NCI-H82 treated with DMSO at 0.1 percent for 48 hours (cell line): ENCODE results near the gene SLC13A3.

Source experiments
- DNase-seq: peaks from one replicate; lab custom pipeline; 2025; ENCODE audit not compliant: unreplicated experiment; lab: John Stamatoyannopoulos, UW

The SLC13A3 gene

DNA sequence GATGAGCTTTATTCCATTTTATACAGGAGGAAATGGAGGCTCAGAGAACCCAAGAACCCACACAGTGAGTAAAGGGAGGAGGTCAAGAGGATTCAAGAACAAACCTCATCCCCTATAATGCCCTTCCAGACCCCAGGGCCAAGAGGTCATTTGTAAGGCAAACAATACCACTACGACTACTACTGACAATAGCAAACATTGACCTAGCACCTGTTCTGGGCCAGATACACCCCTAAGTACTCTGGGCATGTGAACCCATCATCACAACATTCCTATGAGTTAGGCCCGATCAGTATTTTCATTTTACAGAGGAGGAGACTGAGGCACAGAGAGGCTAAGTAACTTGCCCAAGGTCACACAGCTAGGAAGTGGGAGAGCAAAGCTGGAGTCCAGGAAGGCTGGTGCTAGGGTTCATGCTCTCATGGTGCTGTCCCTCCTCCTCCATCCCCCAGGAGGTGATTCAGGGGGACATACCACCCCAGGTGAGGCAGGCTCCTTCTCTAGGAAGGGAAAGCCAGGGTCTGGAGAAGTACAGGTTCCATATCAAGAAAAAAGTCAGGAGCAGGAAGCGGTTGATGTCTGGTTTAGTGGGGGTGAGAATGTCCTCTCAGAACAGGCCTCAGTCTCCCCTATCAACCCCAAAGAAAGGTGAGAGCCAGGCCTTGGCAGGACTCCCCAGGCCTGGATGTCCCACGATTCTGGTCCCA is 13.7 kb downstream of the SLC13A3 start:
- DNase-seq, result no peak

DNA sequence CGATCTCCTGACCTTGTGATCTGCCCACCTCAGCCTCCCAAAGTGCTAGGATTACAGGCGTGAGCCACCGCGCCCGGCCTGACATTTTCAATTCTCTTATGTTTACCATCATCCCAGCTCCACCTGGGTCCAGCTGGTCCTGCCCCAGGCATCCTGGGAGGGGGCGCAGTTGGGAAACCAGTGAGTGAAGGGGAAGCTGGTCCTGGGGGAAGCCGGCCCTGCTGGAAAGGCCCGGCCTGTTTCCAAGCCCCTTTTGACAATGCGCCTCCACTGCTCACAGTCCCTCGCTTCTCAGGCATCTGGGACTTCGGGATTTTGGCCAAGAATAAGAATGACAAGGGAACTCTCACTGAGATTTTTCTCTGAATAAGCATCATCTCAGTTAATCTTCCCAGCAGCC is 14.2 kb downstream of the SLC13A3 start:
- DNase-seq, result no peak

DNA sequence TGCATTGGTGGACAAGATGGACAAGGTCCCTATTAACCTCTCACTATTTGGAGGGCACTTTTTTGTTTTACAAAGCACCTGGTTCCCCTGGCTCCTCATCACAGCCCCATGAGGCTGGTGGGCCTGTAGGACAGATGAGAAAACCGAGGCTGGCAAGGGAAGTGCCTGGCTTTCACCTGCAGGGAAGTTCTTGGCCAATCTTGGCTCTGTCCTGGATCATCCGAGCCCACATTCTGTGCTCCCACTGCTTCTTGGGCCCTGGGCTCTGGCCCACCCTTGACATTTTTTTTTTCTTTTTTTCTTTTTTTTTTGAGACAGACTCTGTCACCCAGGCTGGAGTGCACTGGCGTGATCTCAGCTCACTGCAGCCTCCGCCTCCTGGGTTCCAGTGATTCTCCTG is 14.7 kb downstream of the SLC13A3 start:
- no peak for DNase-seq

DNA sequence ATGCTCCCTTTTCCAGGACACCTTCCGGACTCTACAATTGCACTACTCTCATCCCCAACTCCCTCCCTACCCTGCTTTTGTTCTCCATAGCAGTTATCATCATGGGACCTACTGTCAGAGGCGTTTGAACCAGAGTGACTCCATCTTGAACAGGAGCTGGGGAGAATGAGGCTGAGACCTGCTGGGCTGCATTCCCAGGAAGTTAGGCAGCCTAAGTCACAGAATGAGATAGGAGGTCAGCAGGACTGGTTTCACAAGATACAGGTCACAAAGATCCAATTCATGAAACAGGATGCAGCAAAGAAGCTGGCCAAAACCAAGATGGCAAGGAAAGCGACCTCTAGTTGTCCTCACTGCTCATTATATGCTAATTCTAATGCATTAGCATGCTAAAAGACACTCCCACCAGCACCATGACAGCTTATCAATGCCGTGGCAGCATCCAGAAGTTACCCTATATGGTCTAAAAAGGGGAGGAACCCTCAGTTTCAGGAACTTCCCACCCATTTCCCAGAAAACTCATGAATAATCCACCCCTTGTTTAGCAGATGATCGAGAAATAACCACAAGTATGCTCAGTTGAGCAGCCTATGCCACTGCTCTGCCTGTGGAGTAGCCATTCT is 15.6 kb downstream of the SLC13A3 start:
- DNase-seq, result no peak

DNA sequence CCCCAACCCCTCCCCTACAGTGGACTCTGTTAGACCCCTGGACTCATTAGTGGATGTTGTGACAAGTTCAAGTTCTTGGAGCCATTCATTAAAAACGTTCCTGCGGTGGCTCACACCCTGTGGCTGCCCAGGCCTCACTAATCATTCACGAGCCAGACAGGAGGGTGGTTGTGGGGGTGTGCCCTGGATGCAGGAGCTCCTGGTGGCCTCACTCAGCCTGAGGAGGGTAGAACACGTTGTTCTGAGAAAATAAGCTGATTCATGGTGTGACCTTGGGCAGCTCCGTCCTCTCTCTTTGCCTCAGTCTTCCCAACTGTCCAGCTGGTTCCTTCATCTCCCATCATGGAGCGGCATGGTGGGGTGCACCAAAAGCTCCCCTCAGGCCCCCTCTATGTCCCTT is 16.7 kb downstream of the SLC13A3 start:
- no peak for DNase-seq

DNA sequence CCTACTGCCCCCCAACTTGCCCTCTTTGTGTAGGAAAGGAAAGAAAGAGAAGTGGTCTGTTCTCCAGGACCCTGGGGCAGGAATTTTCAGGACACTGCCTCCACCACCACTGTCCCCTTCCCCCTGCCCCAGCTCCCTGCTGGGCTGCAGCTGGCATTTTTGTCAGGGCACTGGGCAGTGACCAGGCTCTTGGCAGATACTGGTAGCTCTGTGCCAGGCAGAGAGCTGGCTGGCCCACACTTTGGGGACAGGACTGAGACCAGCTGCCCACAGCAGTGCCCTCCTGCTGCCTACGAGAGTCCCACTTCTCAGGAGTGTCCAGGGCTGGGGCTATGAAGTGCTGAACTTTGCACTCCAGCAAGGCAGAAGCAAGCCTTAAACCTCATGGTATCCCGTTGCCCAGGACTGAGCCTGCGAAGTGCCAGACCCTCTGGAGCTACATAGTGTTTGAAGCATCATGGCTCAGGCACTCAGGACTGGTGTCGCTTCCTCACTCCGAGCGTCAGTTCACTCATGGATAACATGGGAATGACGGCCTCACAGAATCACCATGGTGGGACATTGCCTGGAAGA is 19.3 kb downstream of the SLC13A3 start:
- DNase-seq, result no peak

DNA sequence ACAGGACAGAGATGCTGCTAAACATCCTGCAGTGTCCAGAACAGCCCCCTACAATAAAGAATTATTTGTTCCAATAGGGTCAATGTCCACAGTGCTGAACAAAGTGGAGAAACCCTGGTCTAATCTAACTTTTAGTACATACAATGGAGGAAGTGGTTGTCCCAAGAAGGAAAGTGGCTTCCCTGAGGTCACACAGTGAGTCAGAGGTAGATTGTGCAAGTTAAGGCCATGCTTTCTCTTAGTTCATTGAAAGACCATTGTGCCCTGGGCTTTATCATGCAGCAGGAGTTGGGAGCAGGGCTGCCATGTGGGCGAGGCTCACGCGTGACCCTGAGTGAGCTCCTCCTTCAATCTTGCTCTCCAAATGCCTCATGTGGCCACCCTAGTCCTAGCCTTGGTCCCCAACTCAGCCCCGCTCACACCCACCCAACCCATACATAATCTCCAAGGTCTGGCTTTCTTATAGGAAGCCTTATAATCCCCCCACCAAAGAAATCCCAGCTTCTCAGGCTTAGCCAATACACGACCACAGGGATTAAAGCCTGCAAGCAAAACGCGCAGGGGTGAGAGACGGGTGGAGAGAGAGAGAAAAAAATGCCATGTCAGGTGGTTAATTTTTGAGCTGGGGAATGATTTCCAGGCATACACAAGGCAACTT is 19.9 kb downstream of the SLC13A3 start:
- DNase-seq, result peak; percentile 61

DNA sequence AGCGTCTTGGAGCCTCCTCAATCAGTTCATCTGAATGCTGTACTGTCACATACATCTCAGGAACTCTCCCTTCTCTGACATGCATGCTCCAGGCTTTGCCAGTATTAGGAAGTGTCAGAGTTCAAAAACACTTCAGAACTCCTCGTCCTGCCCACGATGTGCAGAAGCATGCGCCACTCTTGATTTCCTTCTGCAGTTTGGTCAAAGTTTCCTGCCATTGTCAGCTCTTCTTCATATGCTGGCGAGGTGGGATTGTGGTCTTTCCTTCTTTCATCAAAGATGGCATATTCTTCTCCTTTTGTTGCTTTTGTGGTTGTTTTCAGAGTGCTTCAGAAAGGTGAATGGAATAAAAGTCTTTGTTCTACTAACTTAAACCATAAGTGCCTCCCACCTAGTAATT is 21.0 kb downstream of the SLC13A3 start:
- no peak for DNase-seq

DNA sequence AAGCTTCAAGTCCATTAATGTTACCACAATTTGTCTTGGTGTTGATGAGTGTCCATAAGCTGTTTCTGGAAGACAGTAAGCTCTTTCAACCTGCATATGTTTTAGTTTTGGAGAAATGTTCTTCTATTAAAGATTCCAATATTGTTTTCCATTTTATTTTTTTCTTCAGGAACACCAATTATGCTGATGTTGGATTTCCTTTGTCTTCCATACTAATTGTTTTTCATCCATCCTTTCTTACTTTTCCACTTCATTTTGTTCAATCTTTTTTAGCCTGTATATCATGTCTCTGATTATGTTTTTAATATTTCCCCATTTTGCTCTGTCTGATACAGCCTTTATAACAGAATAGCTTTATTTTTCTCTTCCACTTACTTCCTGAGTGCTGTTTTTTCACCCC is 21.9 kb downstream of the SLC13A3 start:
- no peak for DNase-seq

DNA sequence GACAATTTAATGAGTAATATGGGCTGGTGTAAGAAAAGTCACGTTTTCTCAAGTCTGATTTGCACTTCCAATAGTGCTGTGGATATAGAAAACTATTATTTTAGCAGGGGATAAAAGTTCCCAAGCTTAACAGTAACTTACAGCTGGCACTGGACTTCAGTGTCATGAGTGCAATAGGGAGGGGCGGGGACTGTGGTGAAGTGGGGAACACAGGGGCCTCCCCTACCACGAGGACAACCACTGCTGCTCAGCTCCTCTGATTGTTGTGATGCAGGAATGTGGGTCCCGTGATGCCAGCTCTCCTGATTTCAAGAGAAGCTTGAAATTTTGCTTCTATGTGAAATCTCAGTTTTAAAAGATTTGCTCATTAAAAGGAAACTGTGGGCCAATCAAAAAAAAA is 24.0 kb downstream of the SLC13A3 start:
- DNase-seq, result no peak

DNA sequence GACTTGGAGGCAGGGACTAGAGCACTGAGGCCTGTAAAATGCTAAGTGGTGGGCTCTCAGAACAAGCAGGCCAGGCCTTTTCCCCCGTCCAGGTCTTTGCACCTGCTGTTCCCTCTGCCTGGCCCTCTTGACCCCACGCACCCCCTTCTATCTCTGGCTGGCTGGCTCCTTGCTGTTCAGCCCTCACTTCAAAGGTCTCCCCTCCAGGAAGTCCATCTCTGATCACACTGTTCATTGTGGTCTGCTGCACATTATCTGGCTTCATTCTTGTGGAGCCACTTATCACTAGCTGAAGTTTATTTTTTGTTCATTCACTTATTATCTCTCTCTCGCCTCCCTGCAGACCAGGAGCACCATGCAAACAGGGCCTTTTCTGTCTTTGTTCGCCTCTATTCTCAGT is 24.5 kb downstream of the SLC13A3 start:
- no peak for DNase-seq

DNA sequence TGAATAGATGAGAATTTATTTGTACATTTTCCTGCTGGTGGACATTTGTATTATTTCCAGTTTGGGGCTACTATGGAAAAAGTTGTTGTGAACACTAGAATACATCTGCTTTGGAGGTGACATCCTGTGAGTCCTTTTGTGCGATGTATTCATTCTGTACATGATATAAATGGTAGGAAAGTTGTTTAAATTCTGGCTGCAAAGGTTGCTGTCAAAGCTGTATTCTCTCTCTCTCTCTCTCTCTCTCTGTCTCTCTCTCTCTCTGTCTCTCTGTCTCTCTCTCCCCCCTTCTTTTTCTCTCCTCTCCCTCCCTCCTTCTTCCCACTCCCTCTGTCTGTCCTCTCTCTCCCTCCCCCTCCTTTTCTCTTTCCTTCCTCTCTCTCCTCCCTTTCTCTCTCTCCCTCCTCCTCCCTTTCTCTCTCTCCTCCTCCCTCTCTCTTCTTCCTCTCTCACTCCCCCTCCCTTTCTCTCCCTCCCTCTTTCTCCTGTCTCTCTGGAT is 25.3 kb downstream of the SLC13A3 start:
- DNase-seq, result no peak

DNA sequence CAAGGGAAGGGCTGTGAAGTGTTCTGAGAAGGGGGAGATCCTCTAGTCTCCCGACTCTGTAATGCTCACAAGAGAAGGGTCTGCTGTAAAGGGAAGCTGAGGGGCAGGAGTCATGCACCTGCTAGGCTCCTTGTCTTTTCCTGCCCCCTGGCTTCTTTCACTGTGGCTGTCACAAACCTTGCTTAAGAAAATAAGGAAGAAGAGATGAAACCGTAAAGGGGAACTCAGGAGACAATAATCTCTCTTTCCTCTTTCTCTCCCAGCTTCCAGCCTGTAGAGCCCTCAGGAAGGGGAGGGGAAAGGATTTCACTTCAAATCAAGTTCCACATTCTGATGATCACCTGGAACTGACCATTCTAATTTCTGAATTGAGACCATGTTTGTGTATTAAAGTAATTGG is 26.3 kb downstream of the SLC13A3 start:
- DNase-seq, result no peak

DNA sequence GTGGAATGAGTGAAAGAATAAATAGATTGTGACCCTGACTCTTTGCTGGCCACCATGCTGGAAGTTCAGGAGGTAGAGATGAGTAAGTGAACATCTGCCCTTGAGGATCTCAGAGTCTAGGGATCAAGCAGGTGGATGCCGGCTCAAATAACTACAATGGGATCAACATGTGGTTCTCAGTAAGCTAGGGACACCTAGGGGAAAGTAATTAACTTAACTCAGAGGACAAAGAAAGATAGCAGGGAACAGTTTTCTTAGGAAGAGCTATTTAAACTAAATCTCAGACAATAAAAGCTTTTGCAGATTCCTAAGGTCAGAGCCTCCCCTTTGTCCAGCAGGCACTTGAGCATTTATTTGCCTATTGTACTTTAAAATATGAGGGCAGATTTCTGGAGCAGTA is 29.1 kb downstream of the SLC13A3 start:
- peak; percentile 33 for DNase-seq

DNA sequence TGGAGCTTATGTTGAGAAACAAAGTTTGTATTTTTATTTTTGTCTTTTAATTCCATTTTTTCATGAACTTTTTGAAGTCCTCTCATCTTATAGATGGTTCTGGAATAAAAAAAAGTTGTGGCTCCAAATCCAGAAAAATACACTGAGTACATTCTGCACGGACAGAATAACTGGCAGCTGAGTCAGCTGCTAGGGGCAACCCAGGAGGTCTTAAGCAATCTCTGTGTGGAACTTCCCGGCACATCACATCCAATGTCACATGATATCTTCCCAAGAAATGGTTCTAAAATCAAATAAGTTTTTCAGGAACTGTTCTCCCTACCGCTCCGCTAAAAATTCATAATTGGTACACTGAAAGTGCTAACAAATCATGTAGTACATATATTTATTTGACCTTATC is 29.8 kb downstream of the SLC13A3 start:
- no peak for DNase-seq

DNA sequence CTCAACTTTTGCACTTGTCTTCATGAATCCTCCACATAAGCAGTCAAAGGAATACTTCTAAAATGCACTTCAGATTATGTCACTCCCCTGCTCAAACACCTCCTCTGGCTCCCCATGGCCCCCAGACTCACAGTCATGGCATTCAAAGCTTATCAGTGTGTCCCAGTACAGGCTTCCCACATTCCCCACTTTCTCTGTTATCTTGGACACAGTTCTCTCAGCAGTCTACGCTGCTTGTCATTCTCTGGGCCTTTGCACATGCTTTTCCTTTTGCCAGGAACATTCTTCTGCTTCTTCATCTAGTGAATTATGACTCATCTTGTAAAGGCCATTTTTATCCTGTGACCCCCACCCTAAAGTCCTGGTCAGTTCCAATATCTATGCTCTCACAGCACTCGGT is 31.8 kb downstream of the SLC13A3 start:
- DNase-seq, result no peak

DNA sequence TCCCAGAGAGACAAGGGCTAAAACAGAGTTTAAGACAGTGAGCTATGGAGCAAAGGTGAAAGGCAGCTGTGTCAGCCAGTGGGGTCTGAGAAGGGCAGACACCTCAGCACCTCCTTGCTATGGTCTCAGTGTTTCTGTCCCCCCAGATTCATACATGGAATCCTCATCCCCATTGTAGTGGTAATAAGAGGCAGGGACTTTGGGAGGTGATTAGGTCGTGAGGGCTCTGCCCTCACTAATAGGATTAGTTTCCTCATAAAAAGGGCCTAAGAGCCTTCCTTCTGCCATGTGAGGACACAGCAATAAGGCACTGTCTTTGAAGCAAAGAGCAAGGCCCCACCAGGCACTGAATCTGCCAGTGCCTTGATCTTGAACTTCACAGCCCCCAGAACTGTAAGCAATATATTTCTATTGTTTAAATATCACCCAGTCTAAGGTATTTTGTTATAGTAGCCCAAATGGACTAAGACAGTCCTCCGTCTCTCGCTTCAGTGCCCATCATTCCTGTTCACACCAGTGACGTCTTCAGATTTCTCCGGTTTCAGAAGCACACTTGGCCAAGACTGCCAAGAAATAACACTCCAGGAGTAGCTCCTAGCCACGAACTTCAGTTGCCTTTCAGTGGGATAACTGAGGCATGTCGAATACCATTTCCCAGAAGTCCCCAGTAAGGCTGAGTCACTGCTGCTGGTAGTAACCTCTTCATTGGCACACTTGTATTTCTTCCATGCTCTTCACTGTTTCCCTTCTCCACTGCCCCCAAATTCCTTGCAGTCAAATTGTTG is 32.8 kb downstream of the SLC13A3 start:
- peak; percentile 46 for DNase-seq

DNA sequence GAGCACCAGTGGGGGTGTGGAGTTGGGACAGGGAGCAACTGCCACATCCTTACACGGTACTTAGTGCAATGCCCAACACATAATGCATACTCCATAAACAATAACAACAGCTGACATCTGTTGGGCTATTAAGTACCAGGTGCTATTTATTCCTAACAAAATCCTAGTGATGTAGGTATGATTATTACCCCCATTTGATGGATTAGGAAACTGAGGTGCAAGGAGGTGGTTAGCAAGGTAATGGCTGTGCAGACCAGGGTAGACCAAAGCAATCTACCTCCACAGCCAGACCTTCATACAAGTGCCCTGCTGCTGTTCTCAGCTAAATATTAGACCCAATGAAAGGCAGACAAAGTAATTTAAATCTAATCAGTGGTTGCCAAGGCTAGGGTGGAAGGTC is 36.8 kb downstream of the SLC13A3 start:
- DNase-seq, result no peak

DNA sequence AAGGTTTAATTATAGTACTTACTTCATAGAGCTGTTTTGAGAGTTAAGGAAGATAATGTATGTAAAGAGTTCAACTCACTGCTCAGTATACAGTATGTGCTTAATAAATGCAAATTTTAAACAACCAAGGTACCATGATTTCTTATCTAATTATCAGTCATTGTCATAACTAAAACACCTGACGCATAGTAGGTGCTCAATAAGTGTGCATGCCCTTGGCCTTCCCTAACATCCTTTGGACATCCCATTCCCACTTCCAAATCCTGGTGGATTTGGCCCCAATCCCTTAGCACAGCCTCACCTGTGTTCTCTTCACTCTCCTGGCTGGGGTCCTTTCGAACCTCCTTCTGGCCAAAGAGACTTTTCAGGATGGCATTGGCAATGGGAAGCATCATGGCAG is 41.1 kb downstream of the SLC13A3 start:
- no peak for DNase-seq

DNA sequence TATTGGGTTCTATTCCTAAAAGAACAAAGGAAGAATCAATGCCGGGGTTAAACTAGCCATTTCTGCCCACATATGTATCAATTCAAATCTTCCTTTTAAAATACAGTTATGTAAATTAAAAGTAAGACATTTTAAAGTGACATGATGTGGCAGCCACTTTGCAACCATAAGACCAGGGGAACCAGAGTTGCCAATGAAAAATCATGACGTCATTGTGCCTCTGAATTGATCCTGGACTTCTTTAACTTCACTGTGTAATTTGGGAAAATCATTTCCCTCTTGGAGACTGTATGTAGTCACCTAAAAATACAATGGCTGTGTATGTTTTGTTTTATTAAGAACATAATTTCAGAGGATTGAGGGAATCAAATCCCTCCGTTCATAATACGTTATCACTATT is 42.2 kb downstream of the SLC13A3 start:
- DNase-seq, result no peak

DNA sequence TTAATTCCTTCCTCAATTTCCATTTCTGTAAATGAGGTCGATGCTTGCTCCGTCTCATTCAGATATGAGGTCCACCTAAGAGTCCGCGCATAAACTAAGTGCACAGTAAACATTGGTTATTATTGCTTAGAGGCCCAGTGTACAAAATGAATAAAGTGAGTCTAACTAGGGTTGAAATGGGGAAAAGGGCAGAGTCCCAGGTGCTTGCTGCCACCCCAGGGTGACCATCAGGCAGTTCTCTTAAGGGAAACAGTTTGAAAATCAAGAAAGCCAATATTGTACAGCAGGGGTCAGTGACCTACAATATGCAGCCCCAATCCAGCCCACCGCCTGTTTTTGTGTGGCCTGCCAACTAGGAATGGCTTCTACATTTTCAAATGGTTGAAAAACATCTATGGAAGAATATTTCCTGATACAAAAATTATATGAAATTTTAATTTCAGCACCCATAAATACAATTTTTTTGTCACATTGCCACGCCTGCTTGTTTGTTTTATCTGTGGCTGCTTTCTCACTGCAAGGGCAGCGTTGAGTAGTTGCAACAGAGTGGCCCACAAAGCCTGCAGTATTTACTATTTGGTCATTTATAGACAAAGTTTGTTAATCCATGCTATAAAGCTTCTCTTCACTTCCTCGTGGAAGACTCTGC is 43.3 kb downstream of the SLC13A3 start:
- no peak for DNase-seq
